ENCODE data around the gene MYL3.

MYL3 gene

DNA sequence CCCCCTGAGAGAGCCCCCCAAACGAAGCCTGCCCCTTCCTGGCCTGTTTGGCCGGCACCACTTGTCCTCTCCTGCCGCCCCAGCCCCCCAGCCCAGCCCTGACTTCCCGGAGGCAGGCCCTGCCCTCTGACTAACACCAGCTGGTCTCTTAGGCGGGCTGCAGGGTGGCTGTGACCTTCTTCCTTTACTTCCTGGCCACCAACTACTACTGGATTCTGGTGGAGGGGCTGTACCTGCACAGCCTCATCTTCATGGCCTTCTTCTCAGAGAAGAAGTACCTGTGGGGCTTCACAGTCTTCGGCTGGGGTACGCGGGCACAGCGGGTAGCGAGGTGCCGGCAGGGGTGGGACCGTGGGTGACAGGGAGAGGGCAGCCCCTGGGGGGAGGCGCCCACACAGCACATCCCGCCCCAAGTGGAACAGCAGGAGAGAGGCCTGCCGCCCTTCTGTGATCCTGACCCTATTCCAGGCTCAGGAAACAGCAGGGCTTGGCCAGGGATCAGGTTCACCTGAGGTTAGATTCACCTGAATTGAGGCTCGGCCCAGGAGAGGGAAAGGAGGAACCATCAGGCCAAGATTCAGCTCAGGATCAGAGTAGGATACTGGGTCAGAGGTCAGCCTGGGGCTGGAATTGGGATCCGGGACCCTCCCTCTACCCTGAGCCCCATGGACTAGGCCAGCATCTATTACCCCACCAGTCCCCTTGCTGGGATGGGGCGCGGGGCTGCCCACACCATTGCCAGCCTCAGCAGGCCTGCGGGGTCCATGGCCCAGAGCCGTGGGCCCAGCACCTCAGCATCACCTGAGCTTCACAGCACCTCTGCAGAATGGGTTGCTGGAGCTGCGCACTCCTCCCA is 36.1 kb upstream of the MYL3 start:
- DNase-seq = no peak

DNA sequence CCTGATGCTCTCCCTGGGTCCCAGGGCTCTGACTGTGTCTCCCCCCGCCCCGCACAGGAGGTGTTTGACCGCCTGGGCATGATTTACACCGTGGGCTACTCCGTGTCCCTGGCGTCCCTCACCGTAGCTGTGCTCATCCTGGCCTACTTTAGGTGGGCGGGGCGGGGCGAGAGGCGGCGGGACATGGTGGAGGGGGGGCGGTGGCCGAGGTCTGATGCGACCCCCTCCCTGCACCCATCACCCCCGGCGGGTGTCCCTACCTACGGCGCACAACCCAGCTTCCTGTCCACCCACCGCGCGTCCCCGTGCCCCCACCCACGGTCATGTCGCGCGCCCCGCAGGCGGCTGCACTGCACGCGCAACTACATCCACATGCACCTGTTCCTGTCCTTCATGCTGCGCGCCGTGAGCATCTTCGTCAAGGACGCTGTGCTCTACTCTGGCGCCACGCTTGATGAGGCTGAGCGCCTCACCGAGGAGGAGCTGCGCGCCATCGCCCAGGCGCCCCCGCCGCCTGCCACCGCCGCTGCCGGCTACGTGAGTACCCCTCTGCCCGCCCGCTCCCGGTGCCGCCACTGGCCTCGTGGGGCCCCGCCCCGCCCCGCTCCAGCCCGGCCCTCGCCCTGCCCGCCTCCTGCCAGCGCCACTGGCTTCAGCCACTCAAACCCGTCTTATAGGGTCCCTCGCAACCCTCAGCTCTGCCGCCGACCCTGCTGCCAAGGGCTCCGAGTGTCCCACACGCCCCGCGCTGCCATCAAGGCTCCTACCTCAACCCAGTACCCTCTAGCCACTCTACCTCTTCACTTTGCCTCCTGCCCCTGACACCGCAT is 35.3 kb upstream of the MYL3 start:
- peak; percentile 70 for DNase-seq

DNA sequence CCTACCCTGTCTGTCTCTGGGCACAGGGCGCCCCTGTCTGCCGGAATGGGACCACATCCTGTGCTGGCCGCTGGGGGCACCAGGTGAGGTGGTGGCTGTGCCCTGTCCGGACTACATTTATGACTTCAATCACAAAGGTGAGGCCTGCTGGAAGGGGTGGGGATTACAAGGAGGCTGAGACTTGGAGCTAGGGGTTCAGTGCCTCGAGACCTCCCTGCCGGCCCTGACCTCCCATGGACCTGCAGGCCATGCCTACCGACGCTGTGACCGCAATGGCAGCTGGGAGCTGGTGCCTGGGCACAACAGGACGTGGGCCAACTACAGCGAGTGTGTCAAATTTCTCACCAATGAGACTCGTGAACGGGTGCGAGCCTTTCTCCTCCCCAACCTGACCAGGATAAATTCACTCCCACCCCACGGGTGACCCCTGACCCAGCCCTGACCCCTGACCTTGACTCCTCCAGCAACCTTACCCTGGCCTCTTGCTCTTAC is 34.6 kb upstream of the MYL3 start:
- no peak for DNase-seq

DNA sequence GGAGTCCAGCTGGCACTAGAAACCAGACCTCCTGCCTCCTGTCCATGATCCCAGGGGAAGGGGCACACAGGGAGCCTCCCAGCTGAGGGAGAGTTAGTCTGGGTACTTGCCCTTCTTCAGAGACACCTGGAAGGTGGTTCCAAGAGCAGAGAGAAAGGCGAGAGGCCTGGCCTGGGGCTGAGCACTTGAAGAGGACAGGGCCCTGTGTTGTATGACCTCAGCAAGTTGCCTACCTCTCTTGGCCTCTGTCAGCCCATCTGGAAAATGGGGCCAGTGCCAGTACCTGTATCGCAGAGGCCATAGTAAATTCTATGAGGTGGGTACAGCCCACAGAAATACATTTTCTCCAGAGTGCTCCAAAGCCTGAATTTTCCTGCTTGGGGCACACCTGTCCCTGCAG is 33.8 kb upstream of the MYL3 start:
- no peak for DNase-seq

DNA sequence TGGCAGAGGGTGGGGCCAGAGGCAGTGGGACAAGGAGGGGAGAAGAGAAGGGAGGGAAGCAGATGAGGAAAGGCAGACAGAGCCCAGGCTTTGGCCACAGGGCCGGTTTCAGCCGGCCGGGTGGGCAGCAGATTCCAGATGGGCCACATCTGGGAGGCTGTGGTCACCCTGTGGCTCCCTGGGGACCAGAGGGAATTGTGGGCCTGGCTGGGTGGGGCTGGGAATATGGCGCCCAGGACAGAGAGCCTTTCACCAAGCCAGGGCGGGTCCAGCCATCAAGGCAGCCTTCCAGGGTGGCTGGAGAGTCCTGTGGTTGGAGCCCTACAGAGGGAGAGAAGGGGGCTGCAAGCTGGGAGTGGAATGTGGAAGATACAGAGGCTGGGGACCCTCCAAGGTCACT is 33.1 kb upstream of the MYL3 start:
- DNase-seq = no peak

DNA sequence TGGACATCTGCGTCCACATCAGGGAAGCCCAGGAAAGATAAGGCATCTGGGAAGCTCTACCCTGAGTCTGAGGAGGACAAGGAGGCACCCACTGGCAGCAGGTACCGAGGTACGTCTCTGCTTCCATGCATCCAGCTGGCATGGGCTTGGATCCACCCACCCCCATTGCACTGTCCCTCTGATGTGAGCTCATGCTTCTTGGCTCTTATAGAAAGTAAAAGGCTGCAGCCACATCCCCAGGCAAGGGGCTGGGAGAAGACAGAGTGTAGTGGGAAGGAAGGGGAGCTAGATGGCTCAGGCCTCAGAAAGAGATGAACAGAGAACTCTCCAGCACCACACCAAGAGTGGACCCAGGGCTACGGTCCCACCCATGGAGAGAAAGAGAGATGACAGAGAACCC is 32.5 kb upstream of the MYL3 start:
- no peak for DNase-seq

DNA sequence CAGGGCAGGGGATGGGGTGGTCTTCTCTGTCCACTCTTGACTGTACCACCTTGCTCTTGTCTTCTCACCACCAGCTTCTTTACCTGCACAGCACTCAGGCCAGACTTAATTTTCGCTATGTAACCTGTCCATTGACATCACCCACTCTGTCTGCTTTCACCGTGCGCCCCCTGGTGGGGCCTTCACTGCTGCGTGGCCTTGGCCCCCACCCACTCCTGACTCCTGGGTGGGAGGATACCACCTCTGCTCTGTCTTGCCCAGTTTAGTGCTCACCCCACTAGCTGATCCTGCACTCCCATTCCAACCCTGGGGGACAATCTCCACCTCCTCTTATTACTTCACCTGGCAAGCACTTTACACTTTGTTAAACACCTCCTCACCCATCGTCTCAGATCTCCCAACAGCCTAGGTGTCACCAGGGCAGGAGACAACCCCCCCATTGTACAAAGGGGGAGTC is 32.0 kb upstream of the MYL3 start:
- peak; percentile 72 for DNase-seq

DNA sequence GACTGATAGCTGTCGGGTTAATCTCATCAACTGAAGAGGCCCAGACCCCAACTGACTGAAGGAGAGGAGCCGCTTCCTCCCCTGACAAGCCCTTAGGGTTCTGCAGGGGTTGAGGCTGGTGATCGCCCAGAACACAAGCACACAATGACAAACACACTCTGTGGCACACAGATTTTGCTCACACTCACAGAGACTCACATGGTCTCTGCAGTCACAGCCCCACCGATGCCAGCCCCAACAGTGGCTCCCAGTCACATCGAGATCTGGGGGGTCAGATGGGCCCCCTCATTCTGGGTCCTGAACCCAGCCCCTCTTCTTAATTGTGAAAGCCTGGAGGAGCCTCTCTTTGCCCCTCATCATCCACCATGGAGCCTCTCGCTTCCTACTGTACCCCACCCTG is 31.0 kb upstream of the MYL3 start:
- DNase-seq = no peak

DNA sequence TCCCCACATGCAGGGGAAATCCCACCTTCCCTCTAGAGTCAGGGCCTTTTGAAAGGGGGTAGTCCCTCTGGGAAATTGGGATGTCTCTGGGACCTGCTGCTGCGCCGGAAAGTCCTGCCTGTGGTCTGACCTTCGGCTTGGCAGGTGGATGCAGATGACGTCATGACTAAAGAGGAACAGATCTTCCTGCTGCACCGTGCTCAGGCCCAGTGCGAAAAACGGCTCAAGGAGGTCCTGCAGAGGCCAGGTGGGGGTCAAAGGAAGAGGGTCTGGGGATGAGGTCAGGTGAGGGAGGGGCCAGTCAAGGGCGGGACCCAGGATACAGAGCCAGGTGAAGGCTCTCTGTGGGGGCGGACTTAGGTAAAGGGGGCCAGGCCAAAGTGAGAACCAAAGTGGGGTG is 30.5 kb upstream of the MYL3 start:
- no peak for DNase-seq

DNA sequence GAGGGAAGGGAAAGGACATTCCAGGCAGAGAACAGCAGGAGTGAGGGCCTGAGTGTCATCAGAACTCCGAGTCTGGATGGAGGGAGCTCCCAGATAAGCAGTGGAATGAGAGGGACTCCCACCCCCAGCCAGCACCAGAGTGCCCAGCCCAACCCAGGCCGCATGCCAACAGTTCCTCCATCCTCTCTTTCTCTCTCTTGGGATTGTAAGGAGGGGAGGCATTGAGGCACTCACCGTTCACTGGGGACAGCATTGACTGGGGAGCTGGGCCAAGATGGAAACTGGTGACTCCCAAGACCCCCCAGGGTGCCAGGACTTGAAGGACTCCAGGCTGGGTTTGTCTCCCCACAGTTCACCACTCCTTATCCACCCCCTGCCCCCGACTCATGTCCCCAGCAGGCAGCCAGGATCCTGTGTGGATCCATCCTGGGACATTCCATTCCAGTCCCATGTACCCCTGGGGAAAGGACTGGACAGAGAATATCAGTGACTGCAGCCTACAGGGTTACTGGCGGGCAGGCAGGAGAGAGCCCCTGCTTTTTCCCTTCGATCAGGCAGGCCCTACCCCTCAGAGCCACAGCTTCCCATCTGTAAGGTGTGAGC is 30.0 kb upstream of the MYL3 start:
- DNase-seq = no peak

DNA sequence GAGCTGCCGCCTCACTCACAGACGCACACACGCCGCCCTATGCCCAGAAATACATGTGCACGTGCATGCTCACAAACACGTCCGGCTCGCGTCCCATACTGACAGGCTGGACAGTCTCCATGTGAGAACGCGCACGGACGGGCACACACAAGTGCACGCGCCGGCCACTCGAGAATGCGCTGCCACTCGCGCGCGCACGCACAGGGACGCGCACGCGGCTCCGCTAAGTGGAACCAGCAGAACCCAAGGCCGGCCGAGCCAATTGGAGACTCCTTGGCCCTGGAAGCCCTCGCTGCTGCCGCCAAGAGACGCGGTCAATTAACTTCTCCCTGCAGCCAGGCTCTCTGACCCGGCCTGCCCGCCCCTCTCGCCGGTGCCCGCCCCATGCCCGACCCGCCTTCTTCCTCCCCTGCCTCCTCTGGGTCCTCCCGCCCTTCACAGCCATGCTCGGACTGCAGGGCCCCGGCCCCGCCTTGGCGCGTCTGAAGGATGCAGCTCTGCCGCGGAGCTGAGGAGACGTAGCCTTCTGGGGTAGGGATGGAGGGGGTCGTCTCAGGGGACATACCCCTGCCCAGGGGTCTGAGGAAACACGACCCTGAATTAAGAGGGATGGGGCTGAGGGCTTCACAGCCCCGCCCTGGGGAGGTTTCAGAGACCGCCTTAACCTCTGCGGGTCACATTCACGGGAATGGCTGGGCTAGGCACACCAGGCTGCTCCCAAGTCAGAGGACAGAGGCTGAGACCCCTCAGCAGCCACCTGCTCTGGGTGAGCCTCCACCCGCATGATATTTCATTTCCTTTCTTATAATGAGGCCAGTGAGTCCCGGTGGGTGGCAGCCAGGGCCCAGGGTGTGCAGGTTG is 29.3 kb upstream of the MYL3 start:
- DNase-seq = peak; percentile 89

DNA sequence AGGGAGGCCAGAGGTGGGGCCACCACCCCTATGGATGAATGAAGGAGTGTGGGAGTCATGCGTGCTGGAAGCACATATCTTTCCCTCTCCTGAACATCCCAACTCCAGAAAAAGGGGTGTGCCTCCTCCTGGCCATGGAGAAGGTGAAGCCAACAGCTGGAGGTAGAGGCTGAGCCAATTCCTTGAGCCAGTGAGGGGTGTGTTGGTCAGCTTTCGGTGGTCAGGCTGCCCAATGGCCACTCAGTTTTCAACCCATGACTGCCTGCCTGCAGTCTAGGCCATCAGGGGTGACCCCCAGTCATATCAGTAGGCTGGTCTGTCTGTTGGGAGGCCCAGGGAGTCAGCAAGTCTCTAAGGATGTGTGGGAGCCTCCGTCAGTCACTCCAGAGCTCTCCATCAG is 27.9 kb upstream of the MYL3 start:
- no peak for DNase-seq

DNA sequence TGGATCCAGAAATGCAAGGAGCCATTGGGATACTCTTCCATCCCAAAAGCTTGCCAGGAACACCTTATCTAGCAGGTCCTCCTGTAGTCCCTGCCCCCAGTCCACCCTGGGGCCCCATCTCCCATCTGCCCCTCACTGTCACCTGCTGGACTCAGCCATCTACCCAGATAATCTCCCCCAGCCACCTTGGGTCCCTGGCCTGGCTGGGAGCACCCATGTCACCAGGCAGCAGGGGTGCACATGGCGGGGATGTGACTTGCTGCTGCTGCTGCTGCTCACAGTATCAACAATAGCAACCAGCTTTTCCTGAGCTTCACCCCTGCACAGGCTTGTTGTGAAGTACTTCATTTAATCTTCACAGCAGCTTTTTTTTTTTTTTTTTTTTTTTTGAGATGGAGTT is 26.9 kb upstream of the MYL3 start:
- no peak for DNase-seq

DNA sequence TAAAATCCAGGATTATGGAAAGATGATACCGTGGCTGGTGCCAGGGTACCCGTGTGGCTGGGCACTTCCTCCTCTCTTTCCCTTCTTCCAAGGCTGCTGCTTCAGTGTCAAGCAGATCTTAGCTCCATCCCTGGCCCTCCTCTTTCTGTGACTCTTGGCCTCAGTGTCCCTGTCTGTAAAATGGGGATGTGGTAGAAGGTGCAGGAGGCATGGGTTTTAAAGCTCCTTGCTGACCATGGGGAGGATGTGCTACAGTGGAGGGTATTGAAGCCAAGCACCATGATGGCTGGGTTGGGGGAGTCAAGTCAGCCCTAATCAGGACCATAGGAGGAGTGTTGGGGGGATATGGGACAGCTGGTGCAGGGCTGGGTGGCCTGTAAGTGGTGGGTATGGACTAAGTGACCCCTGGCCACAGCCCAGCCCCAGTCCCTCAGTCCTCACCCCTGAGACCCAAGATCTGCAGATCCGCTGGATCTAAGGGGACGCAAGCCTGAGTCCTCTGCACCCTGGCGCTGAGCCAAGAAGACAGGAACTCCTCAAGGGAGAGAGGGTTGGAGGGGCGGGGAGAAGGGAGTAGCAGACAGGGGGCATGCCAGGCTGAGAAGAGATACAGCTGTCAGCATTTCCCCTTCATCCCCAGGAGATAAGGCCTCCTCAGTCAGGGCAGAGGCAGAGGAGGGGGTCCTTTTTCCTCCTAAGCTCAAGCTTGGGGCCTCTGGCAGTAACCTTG is 26.3 kb upstream of the MYL3 start:
- peak; percentile 47 for DNase-seq

DNA sequence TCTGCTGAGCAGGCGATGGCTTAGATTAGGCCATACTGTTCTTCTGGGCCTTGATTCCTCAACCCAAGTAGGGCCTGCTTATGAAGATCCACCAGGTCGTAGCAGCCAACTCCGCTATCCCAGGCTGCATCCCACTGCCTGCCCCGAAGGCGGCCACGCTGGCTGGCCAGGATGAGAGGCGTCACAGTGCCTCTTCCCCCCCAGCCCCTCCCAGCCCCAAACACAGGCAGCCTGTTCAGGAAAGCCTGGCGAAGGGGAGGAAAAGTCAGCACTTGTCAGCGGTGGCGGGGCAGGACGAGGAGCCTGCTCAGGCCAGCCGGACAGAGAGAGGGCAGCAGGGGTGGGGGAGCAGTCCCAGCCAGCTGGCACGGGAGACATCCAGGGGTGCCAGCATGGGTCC is 25.5 kb upstream of the MYL3 start:
- no peak for DNase-seq

DNA sequence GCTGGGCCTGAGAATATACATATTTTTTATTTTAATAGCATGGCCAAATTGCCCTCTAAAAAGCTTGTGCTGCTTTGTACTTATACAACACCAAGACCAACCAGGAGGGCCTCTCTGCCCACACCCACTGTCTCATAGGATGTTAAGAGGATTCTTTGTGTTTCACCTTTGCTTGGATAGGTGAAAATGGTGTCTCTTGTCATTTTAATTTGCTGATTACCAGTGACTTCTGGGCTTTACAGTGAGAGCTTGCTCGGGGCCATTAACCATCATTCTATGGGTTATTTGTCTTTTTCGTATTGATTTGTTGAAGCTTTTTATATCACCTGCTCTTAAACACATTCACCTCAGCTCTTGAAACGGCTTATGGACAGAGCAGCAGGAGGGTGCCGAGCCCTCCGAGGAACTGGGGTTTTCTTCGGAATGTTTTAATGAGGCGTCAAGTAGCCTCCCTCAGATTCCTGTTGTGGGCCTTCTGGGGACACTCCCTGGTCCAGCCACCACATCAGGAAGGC is 24.8 kb upstream of the MYL3 start:
- DNase-seq = no peak

DNA sequence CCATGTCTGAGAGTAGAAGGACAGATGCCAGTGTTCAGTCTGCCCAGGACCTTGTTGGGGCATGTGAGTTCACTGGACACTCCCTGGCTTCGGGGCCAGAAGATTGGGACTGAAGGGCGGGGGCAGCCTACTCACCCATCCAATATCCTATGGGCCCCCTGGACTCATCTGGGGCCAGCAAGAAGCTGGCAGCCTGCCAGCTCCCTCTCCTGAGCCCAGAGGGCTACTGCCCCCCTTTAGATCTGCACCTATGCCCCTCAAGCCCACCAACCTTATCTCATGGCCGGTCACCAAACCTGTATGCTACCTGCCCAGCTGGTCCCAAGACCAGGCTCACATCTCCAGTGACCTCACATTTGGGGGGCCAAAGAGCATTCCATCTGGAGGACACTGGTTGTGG is 22.4 kb upstream of the MYL3 start:
- no peak for DNase-seq

DNA sequence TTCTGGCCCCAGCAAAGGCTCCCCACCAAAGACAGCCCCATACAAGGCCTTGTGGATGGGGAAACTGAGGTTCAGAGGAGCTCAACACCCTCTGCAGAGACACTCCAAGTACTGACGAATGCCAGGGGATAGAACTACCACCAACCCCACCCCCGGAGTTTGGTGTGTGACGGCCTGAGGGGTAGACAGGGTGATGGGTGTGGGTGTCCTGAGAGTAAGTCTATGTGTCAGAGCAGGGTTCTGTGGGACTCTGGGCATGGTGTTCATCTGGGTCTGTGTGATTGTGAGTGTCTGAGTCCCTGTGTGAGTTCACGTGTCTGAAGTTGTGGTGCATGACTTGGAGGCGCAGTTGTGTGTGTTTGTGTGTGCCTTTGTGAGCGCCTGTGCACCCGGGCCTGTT is 21.7 kb upstream of the MYL3 start:
- DNase-seq = no peak

DNA sequence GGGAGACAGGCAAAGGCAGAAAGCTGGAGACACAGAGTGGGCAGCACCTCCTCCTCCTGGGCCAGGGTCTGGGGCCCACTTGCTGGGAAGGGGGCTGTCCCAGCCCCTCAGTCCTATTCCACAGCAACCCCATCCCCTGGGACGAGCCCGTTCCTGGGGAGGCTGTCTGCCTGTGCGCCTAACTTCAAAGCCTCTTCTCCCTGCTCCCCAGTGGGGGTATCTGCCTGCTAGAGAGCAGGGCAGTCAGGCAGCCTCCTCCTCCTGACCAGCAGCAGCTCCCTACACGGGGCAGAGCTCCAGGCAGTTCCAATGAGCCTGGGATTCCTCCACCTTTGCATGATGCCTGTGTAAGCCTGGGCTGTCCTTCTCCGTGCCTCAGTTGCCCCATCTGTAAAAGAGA is 21.2 kb upstream of the MYL3 start:
- no peak for DNase-seq

DNA sequence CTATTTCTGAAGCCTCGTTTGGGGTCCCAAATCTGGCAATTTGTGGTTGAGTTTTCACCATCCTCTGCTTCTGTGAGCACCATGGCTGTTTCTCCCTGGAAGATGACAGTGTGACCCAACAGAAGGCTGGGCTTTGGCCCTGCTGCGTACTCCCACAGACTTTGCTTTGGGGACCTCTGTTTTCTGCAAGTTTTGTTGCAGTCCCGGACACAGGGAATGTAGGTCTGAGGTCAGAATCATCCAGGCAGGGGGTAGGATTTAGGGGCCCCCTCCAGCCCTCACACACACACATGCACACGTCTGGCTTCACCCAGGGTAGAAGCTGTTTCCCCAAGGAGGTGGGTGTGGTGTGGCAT is 20.6 kb upstream of the MYL3 start:
- no peak for DNase-seq

DNA sequence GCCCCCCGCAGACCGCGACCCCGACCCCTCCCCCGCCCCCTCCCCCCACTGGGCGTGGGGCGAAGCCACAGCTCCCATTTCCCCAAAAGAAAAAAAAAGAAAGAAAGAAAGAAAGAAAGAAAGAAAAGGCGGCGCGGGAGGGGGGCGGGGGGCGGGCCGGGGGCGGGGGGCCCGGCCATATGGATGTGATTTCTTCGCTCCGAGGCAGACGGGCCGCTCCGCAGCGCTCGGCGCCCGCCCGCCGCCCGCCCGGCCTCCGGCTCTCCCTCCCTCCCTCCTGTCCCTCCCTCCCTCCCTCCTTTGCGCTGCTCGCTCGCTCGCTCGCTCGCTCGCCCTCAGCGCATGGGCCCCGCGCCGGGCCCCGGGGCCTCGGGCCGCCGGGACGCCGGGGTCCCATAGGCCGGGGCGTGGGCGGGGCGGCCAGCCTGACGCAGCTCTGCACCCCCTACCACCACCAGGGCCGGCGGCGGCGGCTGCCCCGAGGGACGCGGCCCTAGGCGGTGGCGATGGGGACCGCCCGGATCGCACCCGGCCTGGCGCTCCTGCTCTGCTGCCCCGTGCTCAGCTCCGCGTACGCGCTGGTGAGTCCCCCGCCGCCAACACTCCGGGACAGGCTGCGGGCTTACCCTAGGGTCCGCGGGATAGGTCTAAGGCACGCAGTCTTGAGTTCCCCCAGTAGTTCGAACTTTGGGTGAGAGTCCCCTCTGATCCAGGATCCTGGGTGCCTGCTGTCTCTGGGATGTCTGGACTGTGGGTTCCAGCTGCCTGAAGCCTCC is 20.0 kb upstream of the MYL3 start:
- peak; percentile 68 for DNase-seq

All from eye (tissue), 1 donor.